Trophoblast cell (in vitro differentiated cells and primary cell): Measurements from ENCODE around the gene SOCS7.

Experiments used
- DNase-seq, 2 donors: peaks; one replicate each; pipeline ENCODE4 v3.0.0-alpha.2; 2016
- H2AFZ ChIP-seq: 2 replicates; pipeline ENCODE4 v1.6.1; 2013; ENCODE audit warnings: low read length, moderate library complexity, mild to moderate bottlenecking; ENCODE audit not compliant: insufficient read depth, poor library complexity
- H2AK5ac ChIP-seq: 2 replicates; pipeline ENCODE4 v1.6.1; 2013; ENCODE audit warnings: mild to moderate bottlenecking, low read length
- H2BK120ac ChIP-seq: 2 replicates; pipeline ENCODE4 v1.6.1; 2013; ENCODE audit warnings: low read length, mild to moderate bottlenecking, moderate library complexity; ENCODE audit not compliant: insufficient read depth, poor library complexity
- H2BK12ac ChIP-seq: 2 replicates; pipeline ENCODE4 v1.6.1; 2013; ENCODE audit warnings: mild to moderate bottlenecking, low read length, moderate library complexity
- H2BK5ac ChIP-seq: 2 replicates; pipeline ENCODE4 v1.6.1; 2013; ENCODE audit warnings: low read length, low read depth, moderate library complexity, mild to moderate bottlenecking; ENCODE audit not compliant: poor library complexity
- H3K14ac ChIP-seq: 2 replicates; pipeline ENCODE4 v1.6.1; 2013; ENCODE audit warnings: mild to moderate bottlenecking, low read length
- H3K18ac ChIP-seq: 2 replicates; pipeline ENCODE4 v1.6.1; 2013; ENCODE audit warnings: mild to moderate bottlenecking, low read length
- H3K23ac ChIP-seq: 2 replicates; pipeline ENCODE4 v1.6.1; 2013; ENCODE audit warnings: low read length
- H3K27ac ChIP-seq: 2 replicates; pipeline ENCODE4 v1.5.1; 2013; ENCODE audit warnings: low read depth, mild to moderate bottlenecking, inconsistent platforms, low read length, moderate library complexity
- H3K27me3 ChIP-seq: 2 replicates; pipeline ENCODE4 v1.6.1; 2013; ENCODE audit warnings: inconsistent platforms, mild to moderate bottlenecking, low read length, moderate library complexity; ENCODE audit not compliant: insufficient read depth
- H3K36me3 ChIP-seq, 2 experiments: 1 replicate in 1 of 2; 2 replicates in 1 of 2; pipeline ENCODE4 v1.6.1; 2013; ENCODE audit warnings: low read length in 2 of 2, mild to moderate bottlenecking in 2 of 2, moderate library complexity in 1 of 2; ENCODE audit not compliant: insufficient read depth in 2 of 2, control insufficient read depth in 1 of 2
- H3K4ac ChIP-seq: 2 replicates; pipeline ENCODE4 v1.6.1; 2013; ENCODE audit warnings: low read depth, mild to moderate bottlenecking, low read length, moderate library complexity
- H3K4me1 ChIP-seq, 2 experiments: 1 replicate in 1 of 2; 2 replicates in 1 of 2; pipeline ENCODE4 v1.6.1; 2013; ENCODE audit warnings: low read length in 2 of 2, mild to moderate bottlenecking in 2 of 2, moderate library complexity in 1 of 2; ENCODE audit not compliant: insufficient read depth in 2 of 2, control insufficient read depth in 1 of 2
- H3K4me2 ChIP-seq: 2 replicates; pipeline ENCODE4 v1.6.1; 2013; ENCODE audit warnings: inconsistent platforms, mild to moderate bottlenecking, low read length, moderate library complexity
- H3K4me3 ChIP-seq: 2 replicates; pipeline ENCODE4 v1.5.1; 2013; ENCODE audit warnings: mild to moderate bottlenecking, low read depth, low read length, inconsistent platforms
- H3K79me1 ChIP-seq: one replicate; pipeline ENCODE4 v1.6.1; 2013; ENCODE audit warnings: low read length
- H3K79me2 ChIP-seq: 2 replicates; pipeline ENCODE4 v1.6.1; 2013; ENCODE audit warnings: low read length, mild to moderate bottlenecking; ENCODE audit not compliant: control insufficient read depth, insufficient read depth, poor library complexity
- H3K9ac ChIP-seq: 2 replicates; pipeline ENCODE4 v1.6.1; 2013; ENCODE audit warnings: mild to moderate bottlenecking, low read length
- H3K9me3 ChIP-seq: 2 replicates; pipeline ENCODE4 v1.6.1; 2013; ENCODE audit warnings: low read depth, mild to moderate bottlenecking, control low read depth, inconsistent platforms, low read length; ENCODE audit not compliant: insufficient read depth
- H4K12ac ChIP-seq: 2 replicates; pipeline ENCODE4 v1.6.1; 2013; ENCODE audit warnings: low read depth, mild to moderate bottlenecking, low read length, moderate library complexity
- H4K8ac ChIP-seq: 2 replicates; pipeline ENCODE4 v1.6.1; 2013; ENCODE audit warnings: low read depth, mild to moderate bottlenecking, low read length, moderate library complexity
- H4K91ac ChIP-seq: one replicate; pipeline ENCODE4 v1.6.1; 2013; ENCODE audit warnings: low read depth, mild to moderate bottlenecking, low read length, moderate library complexity
- WGBS: extraction: QIAGEN DNeasy Blood & Tissue Kit; methylation state at CpG from one replicate; pipeline ENCODE4 v1.1.7; 2013; ENCODE audit warnings: missing lambda C conversion rate; ENCODE audit not compliant: insufficient read length, insufficient coverage; ENCODE audit errors: extremely low coverage; 5-methylcytosine and 5-hydroxymethylcytosine counted together

Gene SOCS7

GRCh38 chr17:38401459-38401858, 49.8 kb downstream of the SOCS7 start:
- H3K4me1 ChIP-seq: no peaks in the 10 kb centered on the region
- WGBS: no CpG with 5 or more reads among the region's 4 CpGs

GRCh38 chr17:38402897-38403296, 51.3 kb downstream of the SOCS7 start:
- no peak overlapping the region for H4K12ac ChIP-seq
- H3K36me3 ChIP-seq: peaks cover 18 to 33% of the 10 kb centered on the region in 2 experiments
- no peak overlapping the region for H3K4me2 ChIP-seq
- no peak overlapping the region for H3K18ac ChIP-seq
- no peak overlapping the region for H4K8ac ChIP-seq
- no peak overlapping the region for H2BK120ac ChIP-seq
- no peak overlapping the region for H2AK5ac ChIP-seq
- H3K4me1 ChIP-seq: no peaks in the 10 kb centered on the region
- H3K4ac ChIP-seq: no peak overlapping the region
- H3K14ac ChIP-seq: no peak overlapping the region
- H3K4me3 ChIP-seq: no peak overlapping the region
- no peaks in the 10 kb centered on the region for H3K9me3 ChIP-seq
- no peak for DNase-seq
- H2BK5ac ChIP-seq: no peak overlapping the region
- H3K79me1 ChIP-seq: no peaks in the 10 kb centered on the region
- H3K27me3 ChIP-seq: no peaks in the 10 kb centered on the region
- H2AFZ ChIP-seq: no peak overlapping the region
- no CpG with 5 or more reads among the region's 5 CpGs for WGBS
- H3K27ac ChIP-seq: no peak overlapping the region
- H3K23ac ChIP-seq: no peak overlapping the region
- H2BK12ac ChIP-seq: no peak overlapping the region
- H4K91ac ChIP-seq: no peak overlapping the region
- H3K9ac ChIP-seq: no peak overlapping the region
- no peaks in the 10 kb centered on the region for H3K79me2 ChIP-seq

More at GRCh38 chr17:38401459-38401858, 49.8 kb downstream of the SOCS7 start:
- Histone ChIP-seq H2BK120ac (no peak overlapping the region), H3K4me3 (no peak overlapping the region), H4K8ac (no peak overlapping the region), H2AFZ (no peak overlapping the region), H4K12ac (no peak overlapping the region), H4K91ac (no peak overlapping the region), H3K9me3 (no peaks in the 10 kb centered on the region), H3K27me3 (no peaks in the 10 kb centered on the region), H3K4me2 (no peak overlapping the region), H3K36me3 (peaks cover 20 to 33% of the 10 kb centered on the region in 2 experiments), H2BK12ac (no peak overlapping the region), H3K27ac (no peak overlapping the region), H2BK5ac (no peak overlapping the region), H3K79me2 (no peaks in the 10 kb centered on the region), H3K23ac (no peak overlapping the region), H3K14ac (no peak overlapping the region), H3K4ac (no peak overlapping the region), H2AK5ac (no peak overlapping the region), H3K18ac (no peak overlapping the region), H3K9ac (no peak overlapping the region), H3K79me1 (no peaks in the 10 kb centered on the region)
- no peak for DNase-seq

- Histone ChIP-seq H4K12ac (no peak overlapping the region), H3K9ac (no peak overlapping the region), H3K18ac (no peak overlapping the region), H3K14ac (no peak overlapping the region), H2BK12ac (no peak overlapping the region), H4K91ac (no peak overlapping the region), H2BK5ac (no peak overlapping the region), H3K36me3 (peaks cover 18 to 33% of the 10 kb centered on the region in 2 experiments), H3K79me2 (no peaks in the 10 kb centered on the region), H4K8ac (no peak overlapping the region), H3K27me3 (no peaks in the 10 kb centered on the region), H3K9me3 (no peaks in the 10 kb centered on the region), H3K4ac (no peak overlapping the region), H3K79me1 (no peaks in the 10 kb centered on the region), H3K4me2 (no peak overlapping the region), H3K27ac (no peak overlapping the region), H2AK5ac (no peak overlapping the region), H2BK120ac (no peak overlapping the region), H3K23ac (no peak overlapping the region), H3K4me3 (no peak overlapping the region), H2AFZ (no peak overlapping the region), H3K4me1 (no peaks in the 10 kb centered on the region)
- no CpG with 5 or more reads among the region's 4 CpGs for WGBS
- no peak for DNase-seq
Measured at GRCh38 chr17:38403491-38403890, 51.8 kb downstream of the SOCS7 start.

DNA sequence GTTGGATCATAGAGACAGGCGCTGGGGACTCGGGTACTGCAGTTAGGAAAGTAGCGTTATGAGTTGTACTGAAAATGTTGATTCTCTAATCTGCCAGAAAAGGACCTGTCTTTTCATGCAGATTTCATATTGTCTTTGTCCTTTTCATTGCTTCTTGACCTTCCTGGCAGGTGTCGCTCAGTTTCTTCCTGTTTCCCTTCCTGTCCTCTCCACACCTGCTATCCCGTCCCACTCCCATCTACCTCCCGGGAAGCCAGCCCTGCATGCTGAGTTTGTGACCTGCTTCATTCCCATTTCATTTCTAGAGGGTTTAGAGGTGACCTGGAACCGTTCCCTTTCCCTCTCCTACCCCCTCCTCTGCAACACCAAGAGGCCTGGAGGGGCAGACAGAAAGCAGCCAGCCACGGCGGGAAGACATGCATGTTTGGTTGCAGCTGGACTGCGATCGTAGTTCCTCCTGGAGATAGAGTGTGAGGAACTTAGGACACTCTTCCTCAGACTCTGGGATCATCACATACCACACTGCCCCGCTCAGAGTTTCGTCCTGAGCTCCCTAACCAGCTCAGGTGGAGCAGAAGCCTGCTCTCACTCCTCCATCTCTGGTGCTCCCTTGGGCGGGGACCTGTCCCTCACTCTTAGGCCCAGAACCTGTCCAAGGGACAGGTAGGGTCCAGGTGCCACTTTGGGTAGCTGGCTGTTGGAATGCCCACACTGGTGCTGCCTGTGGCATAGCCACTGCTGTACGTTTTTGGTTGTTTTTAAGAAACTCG, 52.7 kb downstream of the SOCS7 start:
- DNase-seq: no peak
- peaks cover 18 to 31% of the 10 kb centered on the region in 2 experiments for H3K36me3 ChIP-seq
- no peak overlapping the region for H3K4ac ChIP-seq
- no peak overlapping the region for H2BK120ac ChIP-seq
- H2BK5ac ChIP-seq: no peak overlapping the region
- no peak overlapping the region for H4K91ac ChIP-seq
- no peak overlapping the region for H3K9ac ChIP-seq
- no peak overlapping the region for H3K14ac ChIP-seq
- H2AFZ ChIP-seq: no peak overlapping the region
- no peaks in the 10 kb centered on the region for H3K79me1 ChIP-seq
- H2AK5ac ChIP-seq: no peak overlapping the region
- H2BK12ac ChIP-seq: no peak overlapping the region
- no peaks in the 10 kb centered on the region for H3K9me3 ChIP-seq
- no CpG with 5 or more reads among the region's 16 CpGs for WGBS
- no peaks in the 10 kb centered on the region for H3K27me3 ChIP-seq
- no peak overlapping the region for H3K18ac ChIP-seq
- H3K79me2 ChIP-seq: no peaks in the 10 kb centered on the region
- no peaks in the 10 kb centered on the region for H3K4me1 ChIP-seq
- H3K4me3 ChIP-seq: no peak overlapping the region
- H3K4me2 ChIP-seq: no peak overlapping the region
- no peak overlapping the region for H3K27ac ChIP-seq
- H3K23ac ChIP-seq: no peak overlapping the region
- H4K12ac ChIP-seq: no peak overlapping the region
- no peak overlapping the region for H4K8ac ChIP-seq
